Activated CD4-positive, alpha-beta T cell treated with anti-CD3 and anti-CD28 coated beads for 36 hours (primary cell): ENCODE measurements around the gene CALHM1. TPM values are rescaled to one million over a fixed set of nuclear protein-coding genes. Genes with fewer than 3 reads are reported as not detected.

Experiments
- ATAC-seq: fragments of 200-7000 bp; cut with Tn5 transposase; one replicate; pipeline ENCODE4 v1.10.0; 2021; ENCODE audit warnings: mild to moderate bottlenecking, moderate library complexity
- CTCF ChIA-PET: fragments of 350-600 bp; sonication (Branson Sonifier 250); formaldehyde crosslinking; loops from one replicate; lab custom pipeline; 2021; ENCODE audit warnings: antibody characterized with exemption; lab: Charles Lee
- POLR2A ChIA-PET: fragments of 350-600 bp; sonication (Branson Sonifier 250); formaldehyde crosslinking; loops from one replicate; lab custom pipeline; 2021; ENCODE audit warnings: antibody characterized with exemption, inconsistent platforms; lab: Charles Lee
- DNase-seq: peaks from one replicate; pipeline ENCODE4 v3.0.0-alpha.2; 2020
- H3K27ac Mint-ChIP-seq: one replicate; pipeline ENCODE4 v1.8.0; 2021; ENCODE audit warnings: mixed read lengths
- H3K27me3 Mint-ChIP-seq: one replicate; pipeline ENCODE4 v1.8.0; 2021; ENCODE audit warnings: mixed read lengths
- H3K36me3 Mint-ChIP-seq: one replicate; pipeline ENCODE4 v1.8.0; 2021; ENCODE audit warnings: low read depth, mixed read lengths
- H3K4me1 Mint-ChIP-seq: one replicate; pipeline ENCODE4 v1.8.0; 2021; ENCODE audit warnings: mixed read lengths
- H3K4me3 Mint-ChIP-seq: one replicate; pipeline ENCODE4 v1.8.0; 2021; ENCODE audit warnings: mild to moderate bottlenecking, moderate library complexity, mixed read lengths
- H3K9me3 Mint-ChIP-seq: one replicate; pipeline ENCODE4 v1.8.0; 2021; ENCODE audit warnings: low read depth, mixed read lengths
- intact Hi-C, 2 experiments: fragments of 100-400 bp; cut with DNase I in 1 of 2; cut with micrococcal nuclease in 1 of 2; formaldehyde crosslinking; loops; one replicate each; pipeline versions ENCODE4 v1.14.2 to v1.15.1; 2022 to 2024; cut with DNase I, micrococcal nuclease
- total RNA-seq, 2 experiments: library from RNA; stranded (reverse); gene quantifications; one replicate each; pipeline ENCODE4 v1.2.3, GENCODE V29; 2021

The CALHM1 gene
- total RNA-seq, 2 experiments from 2014 or later, result not detected

DNA sequence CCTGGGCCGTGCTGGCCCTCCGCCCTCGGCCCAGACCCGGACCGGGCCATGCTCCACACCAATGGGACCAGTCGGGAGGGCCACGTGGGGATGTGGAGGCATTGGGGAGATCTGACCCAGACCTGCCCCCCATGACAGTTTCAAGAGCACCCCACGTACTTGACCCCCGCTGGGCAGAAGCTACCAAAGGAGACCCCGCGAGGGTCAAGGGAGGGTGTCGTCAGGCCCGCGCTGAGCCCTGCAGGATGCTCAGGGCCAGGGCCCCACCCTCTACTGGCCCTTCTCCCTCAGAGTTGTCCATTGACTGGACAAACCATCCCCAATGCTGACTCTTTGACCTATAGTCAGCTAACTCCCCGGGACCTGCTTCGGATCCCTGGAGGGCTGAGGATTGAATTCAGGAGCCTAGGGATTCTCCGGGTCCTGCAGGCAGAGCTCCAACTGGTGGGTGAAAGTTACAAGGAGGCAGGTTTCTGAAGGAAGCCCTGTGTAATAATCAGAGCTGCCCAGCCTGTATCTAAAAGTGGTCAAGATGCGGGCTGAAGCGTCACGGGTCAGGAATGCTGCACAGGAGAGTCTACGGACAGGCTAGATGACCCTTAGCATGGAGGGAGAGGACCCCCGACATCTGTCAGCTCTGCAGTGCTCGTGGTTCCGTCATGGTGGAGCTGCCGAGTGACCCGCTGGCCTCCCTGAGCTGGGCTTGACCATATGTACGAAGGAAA lies 6.0 kb downstream of the CALHM1 start:
- Mint-ChIP-seq H3K27ac (peak overlapping the region; percentile 47), H3K27me3 (no peaks in the 10 kb centered on the region), H3K36me3 (peaks cover 16% of the 10 kb centered on the region), H3K4me1 (peaks cover 38% of the 10 kb centered on the region), H3K9me3 (no peaks in the 10 kb centered on the region), H3K4me3 (peak overlapping the region; percentile 79)
- ChIA-PET CTCF (interaction anchor here (0.8 to 3.1 kb wide), 3 partner anchors 28 to 38 kb away, joined by 3 to 11 read pairs (median 3); no protein-coding TSS in a partner anchor), POLR2A (interaction anchor here (0.8 to 1.2 kb wide), 2 partner anchors 8 to 56 kb away, joined by 3 read pairs; partner anchors contain the start of gene PDCD11)
- intact Hi-C loops, result no loop called here
- ATAC-seq, result no peak
- DNase-seq, result no peak

GRCh38 chr10:103451831-103452505 lies 6.7 kb downstream of the CALHM1 start, which contains the start of gene CALHM2:
Gene CALHM2, minus strand, starts transcription at chr10:103452370. Its CDS starts 2,429 bp downstream, at chr10:103449941.
- DNase-seq, result peak; percentile 81
- Mint-ChIP-seq H3K27ac (peak within 1 kb of the TSS; percentile 78), H3K27me3 (no peaks in the 10 kb centered on the region), H3K36me3 (peaks cover 21% of the 10 kb centered on the region), H3K9me3 (no peaks in the 10 kb centered on the region), H3K4me3 (peak within 1 kb of the TSS; percentile 79), H3K4me1 (peaks cover 40% of the 10 kb centered on the region)
- ChIA-PET POLR2A (interaction anchor here (0.8 to 1.2 kb wide), 2 partner anchors 9 to 55 kb away, joined by 3 read pairs; partner anchors contain the start of gene PDCD11), CTCF (interaction anchor here (0.8 to 3.1 kb wide), 4 partner anchors 29 to 39 kb away, joined by 3 to 11 read pairs (median 5); no protein-coding TSS in a partner anchor)
- intact Hi-C loops, result loop anchor here (1.0 to 2.0 kb wide), 2 partner anchors 31 to 33 kb away; no protein-coding TSS in a partner anchor
- peak; percentile 80 for ATAC-seq

- no peaks in the 10 kb centered on the region for H3K9me3 Mint-ChIP-seq
- peaks cover 24% of the 10 kb centered on the region for H3K36me3 Mint-ChIP-seq
- H3K4me1 Mint-ChIP-seq, result peaks cover 40% of the 10 kb centered on the region
- H3K27me3 Mint-ChIP-seq, result no peaks in the 10 kb centered on the region
- intact Hi-C loops, result loop anchor here (1.0 to 2.0 kb wide), 2 partner anchors 32 to 34 kb away; no protein-coding TSS in a partner anchor
- H3K27ac Mint-ChIP-seq, result peak overlapping the region; percentile 78
- ChIA-PET CTCF (interaction anchor here (0.6 to 3.1 kb wide), 7 partner anchors 30 to 115 kb away, joined by 3 to 11 read pairs (median 3); partner anchors contain the start of gene TAF5), POLR2A (interaction anchor here (0.7 to 1.2 kb wide), 4 partner anchors 9 to 501 kb away, joined by 3 read pairs; partner anchors contain the start of gene PDCD11)
- H3K4me3 Mint-ChIP-seq, result peak overlapping the region; percentile 79
- DNase-seq (peak; percentile 70), ATAC-seq (peak; percentile 69)
Observed at GRCh38 chr10:103451091-103451813, 7.4 kb downstream of the CALHM1 start.

DNA sequence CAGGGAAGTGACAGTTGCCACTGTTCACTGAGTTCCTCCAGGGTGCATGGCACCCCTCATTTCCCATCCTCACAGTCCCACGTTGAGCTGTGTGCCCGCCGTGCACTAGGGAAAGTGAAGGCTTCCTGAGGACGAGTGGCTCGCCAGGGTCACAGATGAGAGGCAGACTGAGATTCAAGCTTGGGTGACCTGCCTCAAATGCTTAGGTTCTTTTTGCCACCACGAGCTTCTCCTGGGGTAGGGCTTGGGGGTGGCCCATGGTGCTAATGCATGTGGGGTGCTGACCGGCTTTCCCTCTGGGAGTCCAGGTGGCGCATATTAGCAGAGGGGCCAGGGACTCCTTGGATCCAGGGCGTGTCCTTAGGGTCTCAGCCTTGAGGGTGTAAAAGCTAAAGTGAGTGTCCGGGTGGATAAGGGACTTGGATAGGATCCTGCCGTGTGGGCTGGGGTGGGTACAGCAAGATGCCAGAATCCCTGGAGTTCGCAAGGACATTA lies 8.5 kb downstream of the CALHM1 start:
- DNase-seq (no peak), ATAC-seq (no peak)
- intact Hi-C loops, result loop anchor here in 1 of 2 experiments (2.0 kb wide), 1 partner anchor 33 kb away; no protein-coding TSS in a partner anchor
- POLR2A ChIA-PET, result no interaction called here
- Mint-ChIP-seq H3K27ac (peak overlapping the region; percentile 78), H3K9me3 (no peaks in the 10 kb centered on the region), H3K4me3 (peak overlapping the region; percentile 79), H3K27me3 (no peaks in the 10 kb centered on the region), H3K36me3 (peaks cover 29% of the 10 kb centered on the region), H3K4me1 (peaks cover 40% of the 10 kb centered on the region)
- CTCF ChIA-PET, result interaction anchor here (0.6 to 3.1 kb wide), 4 partner anchors 35 to 406 kb away, joined by 3 to 11 read pairs (median 4); no protein-coding TSS in a partner anchor

- peak overlapping the region; percentile 48 for H3K27ac Mint-ChIP-seq
- H3K27me3 Mint-ChIP-seq, result no peaks in the 10 kb centered on the region
- POLR2A ChIA-PET, result no interaction called here
- CTCF ChIA-PET, result interaction anchor here (0.7 to 1.2 kb wide), 3 partner anchors 33 to 406 kb away, joined by 3 to 4 read pairs (median 4); no protein-coding TSS in a partner anchor
- intact Hi-C loops, result loop anchor here in 1 of 2 experiments (2.0 kb wide), 1 partner anchor 33 kb away; no protein-coding TSS in a partner anchor
- ATAC-seq (no peak), DNase-seq (no peak)
- no peaks in the 10 kb centered on the region for H3K9me3 Mint-ChIP-seq
- peaks cover 34% of the 10 kb centered on the region for H3K36me3 Mint-ChIP-seq
- peaks cover 40% of the 10 kb centered on the region for H3K4me1 Mint-ChIP-seq
- H3K4me3 Mint-ChIP-seq, result peak overlapping the region; percentile 34
Observed at GRCh38 chr10:103449208-103450144, 9.2 kb downstream of the CALHM1 start.

DNA sequence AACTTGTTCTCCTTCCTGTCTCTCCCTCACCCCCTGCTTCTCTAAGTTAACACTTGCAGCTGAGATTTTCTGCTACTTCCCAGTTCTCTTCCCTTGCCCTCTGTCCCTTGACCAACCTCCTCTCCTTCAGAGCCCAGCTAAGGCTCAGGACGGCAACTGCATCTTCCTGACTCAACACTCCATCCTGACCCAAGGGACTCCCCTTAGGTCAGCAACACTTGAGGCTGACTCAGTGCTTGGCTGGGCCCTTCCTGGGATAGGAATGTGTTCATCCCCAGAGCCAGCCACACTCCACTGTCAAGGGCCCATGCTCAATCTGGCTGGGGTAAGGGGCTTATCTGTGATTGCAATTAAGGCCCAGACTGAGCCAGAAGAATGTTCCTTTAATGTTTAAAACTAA lies 10.0 kb downstream of the CALHM1 start:
- intact Hi-C loops, result no loop called here
- no peak for DNase-seq
- Mint-ChIP-seq H3K4me3 (no peak overlapping the region), H3K27ac (peak overlapping the region; percentile 66), H3K4me1 (peaks cover 40% of the 10 kb centered on the region), H3K27me3 (no peaks in the 10 kb centered on the region), H3K9me3 (no peaks in the 10 kb centered on the region), H3K36me3 (peaks cover 38% of the 10 kb centered on the region)
- no peak for ATAC-seq
- POLR2A ChIA-PET, result no interaction called here
- CTCF ChIA-PET, result interaction anchor here (0.7 to 1.2 kb wide), 2 partner anchors 34 to 207 kb away, joined by 3 to 4 read pairs; no protein-coding TSS in a partner anchor

GRCh38 chr10:103447187-103447586 lies 11.5 kb downstream of the CALHM1 start:
- ATAC-seq (no peak), DNase-seq (no peak)
- Mint-ChIP-seq H3K36me3 (peaks cover 47% of the 10 kb centered on the region), H3K27me3 (no peaks in the 10 kb centered on the region), H3K4me1 (peaks cover 33% of the 10 kb centered on the region), H3K4me3 (no peak overlapping the region), H3K9me3 (no peaks in the 10 kb centered on the region), H3K27ac (no peak overlapping the region)
- intact Hi-C loops, result no loop called here
- ChIA-PET POLR2A (no interaction called here), CTCF (interaction anchor here (1.2 to 1.7 kb wide), 2 partner anchors 39 to 529 kb away, joined by 4 to 9 read pairs; partner anchors contain the start of gene CNNM2)

DNA sequence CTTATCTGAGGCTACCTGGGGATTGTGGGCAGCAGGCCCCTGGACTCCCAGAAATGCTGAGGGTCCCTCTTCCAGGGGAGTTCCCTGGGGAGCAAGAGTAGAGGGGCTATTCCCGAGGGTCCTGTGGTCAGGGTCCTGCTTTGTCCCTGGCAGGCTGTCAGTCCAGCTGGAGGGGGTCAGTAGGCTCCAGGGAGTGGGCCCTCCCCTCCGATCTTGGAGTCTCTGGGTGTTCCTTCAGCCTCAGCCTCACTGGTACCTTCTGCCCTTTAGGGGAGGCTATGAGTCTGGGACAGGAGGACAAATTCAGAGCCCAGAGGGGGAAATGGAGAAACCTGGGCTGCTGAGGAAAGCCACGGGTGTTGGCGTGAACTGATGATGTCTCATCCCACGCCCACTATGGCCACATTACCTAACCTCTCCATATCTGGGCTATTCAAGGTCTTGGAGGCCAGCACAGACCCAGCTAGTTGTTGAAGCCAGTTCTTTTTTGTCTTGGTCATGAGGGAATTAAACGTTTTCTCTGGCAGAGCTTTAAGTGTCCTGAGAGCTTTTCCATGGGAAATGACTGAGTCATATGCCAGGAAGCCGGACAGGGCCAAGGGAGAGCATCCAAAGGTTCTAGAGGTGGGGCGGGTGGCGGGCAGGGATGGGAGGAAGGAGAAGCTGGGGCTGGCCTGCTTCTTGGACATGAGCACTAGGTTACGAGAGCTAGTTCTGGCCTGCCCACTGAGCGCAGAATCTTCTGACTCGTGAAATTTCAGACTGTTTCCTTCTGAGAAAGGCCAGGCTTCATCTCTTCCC lies 12.7 kb downstream of the CALHM1 start:
- Mint-ChIP-seq H3K27ac (no peak overlapping the region), H3K36me3 (peaks cover 53% of the 10 kb centered on the region), H3K9me3 (no peaks in the 10 kb centered on the region), H3K27me3 (no peaks in the 10 kb centered on the region), H3K4me3 (no peak overlapping the region), H3K4me1 (peaks cover 28% of the 10 kb centered on the region)
- ChIA-PET CTCF (interaction anchor here (0.7 to 1.7 kb wide), 3 partner anchors 40 to 528 kb away, joined by 3 to 9 read pairs (median 4); partner anchors contain the start of gene CNNM2), POLR2A (no interaction called here)
- no peak for DNase-seq
- no peak for ATAC-seq
- intact Hi-C loops, result no loop called here

DNA sequence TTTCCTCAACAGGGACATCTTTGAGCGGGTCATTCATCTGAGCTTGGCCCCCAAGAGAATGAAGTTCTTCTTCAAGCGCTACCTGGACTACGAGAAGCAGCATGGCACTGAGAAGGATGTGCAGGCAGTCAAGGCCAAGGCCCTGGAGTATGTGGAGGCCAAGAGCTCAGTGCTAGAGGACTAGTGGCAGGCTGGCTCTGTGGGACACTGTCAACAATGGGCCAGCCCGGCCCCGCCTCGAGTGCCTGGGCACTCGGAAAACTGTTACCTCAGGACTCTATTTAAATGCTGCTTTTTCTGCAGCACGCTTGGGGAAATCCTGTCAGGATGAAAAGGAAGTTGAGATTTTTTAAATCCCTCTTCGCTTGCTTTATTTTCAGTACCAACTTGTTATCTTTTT lies 13.3 kb downstream of the CALHM1 start:
- no peak for DNase-seq
- intact Hi-C loops, result no loop called here
- ChIA-PET CTCF (no interaction called here), POLR2A (no interaction called here)
- peaks cover 59% of the 10 kb centered on the region for H3K36me3 Mint-ChIP-seq
- H3K4me3 Mint-ChIP-seq, result no peak overlapping the region
- H3K27ac Mint-ChIP-seq, result no peak overlapping the region
- ATAC-seq, result no peak
- H3K27me3 Mint-ChIP-seq, result no peaks in the 10 kb centered on the region
- no peaks in the 10 kb centered on the region for H3K9me3 Mint-ChIP-seq
- peaks cover 22% of the 10 kb centered on the region for H3K4me1 Mint-ChIP-seq
